DND-41 (cell line): ENCODE data around the gene STAT6.

Experiments
- ATAC-seq: fragments of 200-7000 bp; cut with Tn5 transposase; 3 replicates; pipeline ENCODE4 v1.9.1; 2021; ENCODE audit warnings: low read depth; ENCODE audit not compliant: insufficient read depth
- DNase-seq: peaks from one replicate; pipeline ENCODE4 v3.0.0-alpha.2; 2020
- H2AFZ ChIP-seq: 2 replicates; pipeline ENCODE4 v1.6.0; 2012; ENCODE audit warnings: low read depth, low read length
- H3K27ac ChIP-seq: 2 replicates; pipeline ENCODE4 v1.5.1; 2012; ENCODE audit warnings: low read length, inconsistent platforms
- H3K27me3 ChIP-seq: fragments of 200-600 bp; sonication (generic); 2 replicates; pipeline ENCODE4 v1.6.0; 2012; ENCODE audit warnings: low read length, mild to moderate bottlenecking, inconsistent platforms; ENCODE audit not compliant: insufficient read depth, poor library complexity
- H3K36me3 ChIP-seq: 2 replicates; pipeline ENCODE4 v1.5.1; 2012; ENCODE audit warnings: low read length, inconsistent platforms; ENCODE audit not compliant: insufficient read depth
- H3K4me1 ChIP-seq: 2 replicates; pipeline ENCODE4 v1.5.1; 2012; ENCODE audit warnings: mild to moderate bottlenecking, low read length; ENCODE audit not compliant: insufficient read depth
- H3K4me2 ChIP-seq: 2 replicates; pipeline ENCODE4 v1.6.0; 2012; ENCODE audit warnings: mild to moderate bottlenecking, moderate library complexity, low read length, inconsistent platforms; ENCODE audit not compliant: insufficient read depth
- H3K4me3 ChIP-seq, 2 experiments: fragments of 200-600 bp in 1 of 2; shearing (Covaris generic) in 1 of 2; 2 replicates each; pipeline ENCODE4 v1.5.1; 2012 to 2016; ENCODE audit warnings: inconsistent platforms in 2 of 2, low read length in 2 of 2, mild to moderate bottlenecking in 2 of 2, low read depth in 1 of 2, moderate library complexity in 1 of 2
- H3K79me2 ChIP-seq: 2 replicates; pipeline ENCODE4 v1.6.0; 2012; ENCODE audit warnings: low read length, inconsistent platforms; ENCODE audit not compliant: insufficient read depth
- H3K9ac ChIP-seq: 2 replicates; pipeline ENCODE4 v1.6.0; 2012; ENCODE audit warnings: low read depth, mild to moderate bottlenecking, inconsistent platforms, low read length, moderate library complexity
- H3K9me3 ChIP-seq: 2 replicates; pipeline ENCODE4 v1.5.1; 2012; ENCODE audit warnings: low read length, moderate library complexity, mild to moderate bottlenecking, inconsistent platforms; ENCODE audit not compliant: insufficient read depth, severe bottlenecking
- H4K20me1 ChIP-seq: 2 replicates; pipeline ENCODE4 v1.6.0; 2012; ENCODE audit warnings: low read length; ENCODE audit not compliant: insufficient read depth
- CTCF ChIP-seq: IDR thresholded peaks from 2 replicates; pipeline ENCODE4 v1.5.1; 2012; ENCODE audit warnings: borderline replicate concordance, low read length, moderate library complexity, mild to moderate bottlenecking; ENCODE audit not compliant: poor library complexity, severe bottlenecking; ENCODE audit errors: extremely low read depth
- EZH2 ChIP-seq: IDR thresholded peaks from 3 replicates; pipeline ENCODE4 v1.6.1; 2012; ENCODE audit warnings: borderline replicate concordance, low read depth, mild to moderate bottlenecking, moderate library complexity, low read length, inconsistent platforms; ENCODE audit not compliant: severe bottlenecking

Gene STAT6

GRCh38 chr12:57107456-57108155 is 3.6 kb downstream of the STAT6 start:
- Histone ChIP-seq H3K4me3 (no peak overlapping the region), H3K9me3 (no peaks in the 10 kb centered on the region), H3K79me2 (peaks cover 19% of the 10 kb centered on the region), H4K20me1 (peaks cover 4% of the 10 kb centered on the region; the same call in 1 of the 2 replicates), H3K36me3 (peaks cover 36% of the 10 kb centered on the region), H3K27ac (no peak overlapping the region), H3K9ac (no peak overlapping the region), H3K4me2 (no peak overlapping the region), H3K4me1 (peaks cover 32% of the 10 kb centered on the region), H3K27me3 (no peaks in the 10 kb centered on the region), H2AFZ (no peak overlapping the region)
- ATAC-seq (no peak), DNase-seq (no peak)
- no peak for TF ChIP-seq EZH2
- no peak for TF ChIP-seq CTCF

GRCh38 chr12:57106021-57106708 is 5.0 kb downstream of the STAT6 start:
- H3K36me3 ChIP-seq = peaks cover 39% of the 10 kb centered on the region
- H3K27me3 ChIP-seq = no peaks in the 10 kb centered on the region
- TF ChIP-seq CTCF = no peak
- TF ChIP-seq EZH2 = no peak
- H3K9me3 ChIP-seq = no peaks in the 10 kb centered on the region
- H2AFZ ChIP-seq = no peak overlapping the region
- H3K4me2 ChIP-seq = no peak overlapping the region
- no peak overlapping the region for H3K4me3 ChIP-seq
- no peak overlapping the region for H3K9ac ChIP-seq
- H3K4me1 ChIP-seq = peaks cover 18% of the 10 kb centered on the region
- ATAC-seq (no peak), DNase-seq (no peak)
- H4K20me1 ChIP-seq = peaks cover 4% of the 10 kb centered on the region; the same call in 1 of the 2 replicates
- H3K27ac ChIP-seq = no peak overlapping the region
- peaks cover 19% of the 10 kb centered on the region for H3K79me2 ChIP-seq

- no peaks in the 10 kb centered on the region for H3K9me3 ChIP-seq
- H3K9ac ChIP-seq = no peak overlapping the region
- no peak overlapping the region for H2AFZ ChIP-seq
- no peak overlapping the region for H3K4me3 ChIP-seq
- DNase-seq (no peak), ATAC-seq (no peak)
- peaks cover 4% of the 10 kb centered on the region; the same call in 1 of the 2 replicates for H4K20me1 ChIP-seq
- TF ChIP-seq CTCF (no peak), EZH2 (no peak)
- H3K36me3 ChIP-seq = peaks cover 39% of the 10 kb centered on the region
- H3K27ac ChIP-seq = no peak overlapping the region
- no peak overlapping the region for H3K4me2 ChIP-seq
- H3K79me2 ChIP-seq = peaks cover 10% of the 10 kb centered on the region
- H3K4me1 ChIP-seq = peaks cover 10% of the 10 kb centered on the region
- no peaks in the 10 kb centered on the region for H3K27me3 ChIP-seq
These were observed 6.0 kb downstream of the STAT6 start for GRCh38 chr12:57105011-57105753.
